SK-MEL-5 (cell line): ENCODE results near the gene KIF21A. TPM values are rescaled to one million over a fixed set of nuclear protein-coding genes. Genes with fewer than 3 reads are reported as not detected.

Experiments
- DNase-seq: peaks from one replicate; pipeline ENCODE4 v3.0.0-alpha.2; 2016; ENCODE audit warnings: low read depth, low spot score
- in situ Hi-C: cut with HindIII; loops from 2 replicates; pipeline ENCODE4 v1.10.0; 2016; ENCODE audit warnings: low sequenced_read_pairs, high pct_unique_total_duplicates, low pct_unique_long_range_greater_than_20kb
- total RNA-seq: library from RNA; depleted of rRNA; stranded (reverse); fragments of >200 nt; shearing (Covaris generic); gene quantifications from 2 replicates; pipeline ENCODE4 v1.2.3, GENCODE V29; 2014

Gene KIF21A
- total RNA-seq, 1 experiment from 2014 or later, result 20.2 TPM

DNA sequence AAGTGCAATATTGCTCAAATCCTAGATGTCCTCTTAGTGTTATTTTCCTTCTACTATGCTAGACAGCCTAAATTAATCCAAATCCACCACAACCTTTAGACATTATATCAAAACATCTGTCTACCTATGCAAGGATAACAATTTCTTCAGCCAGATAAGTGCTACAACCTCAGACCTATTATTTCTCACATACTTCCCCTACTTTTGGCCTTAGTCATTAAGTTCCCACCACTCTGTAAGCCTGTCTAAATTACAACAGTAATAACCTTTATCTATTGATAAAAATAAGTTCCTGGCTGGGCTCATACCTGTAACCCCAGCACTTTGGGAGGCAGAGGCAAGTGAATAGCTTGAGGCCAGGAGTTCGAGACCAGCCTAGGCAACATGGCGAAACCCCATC lies 74.0 kb downstream of the KIF21A start:
- in situ Hi-C loops, result no loop called here
- no peak for DNase-seq

DNA sequence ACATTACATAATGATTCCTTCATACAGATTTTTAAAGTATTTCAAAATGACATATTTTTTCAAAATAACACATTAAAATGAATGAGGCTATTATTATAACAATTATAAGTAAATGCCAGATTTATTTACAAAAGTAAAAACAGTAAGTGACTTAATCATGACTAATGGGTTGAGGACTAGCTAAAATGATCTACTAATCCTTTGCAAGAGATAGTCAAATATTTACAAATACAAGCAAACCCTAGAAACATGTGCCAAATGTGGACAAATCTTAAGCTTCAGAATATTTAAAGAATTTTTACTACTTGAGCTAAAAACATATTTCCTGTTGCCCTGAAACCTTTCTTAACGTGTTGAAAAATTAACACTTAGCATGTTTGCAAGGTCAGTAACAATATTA lies 74.8 kb downstream of the KIF21A start:
- no peak for DNase-seq
- in situ Hi-C loops, result no loop called here

DNA sequence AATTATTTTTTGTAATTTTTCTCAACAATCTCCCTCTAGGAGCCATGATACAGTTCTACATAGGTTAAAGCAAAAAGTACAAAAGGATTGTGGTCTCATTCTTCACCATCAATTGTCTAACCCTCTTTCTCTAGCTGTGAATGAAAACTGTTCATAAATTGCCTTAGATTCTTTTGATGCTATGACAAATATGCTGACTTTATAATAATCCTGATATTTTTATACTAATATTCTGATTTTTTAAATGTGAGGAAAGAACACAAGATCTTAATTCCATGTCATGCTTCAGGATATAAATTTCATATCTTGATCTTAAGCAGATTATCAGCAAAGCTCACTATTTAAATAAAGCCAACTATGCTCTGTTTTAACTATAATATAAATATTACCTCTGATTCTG lies 75.4 kb downstream of the KIF21A start:
- DNase-seq, result no peak
- in situ Hi-C loops, result no loop called here

DNA sequence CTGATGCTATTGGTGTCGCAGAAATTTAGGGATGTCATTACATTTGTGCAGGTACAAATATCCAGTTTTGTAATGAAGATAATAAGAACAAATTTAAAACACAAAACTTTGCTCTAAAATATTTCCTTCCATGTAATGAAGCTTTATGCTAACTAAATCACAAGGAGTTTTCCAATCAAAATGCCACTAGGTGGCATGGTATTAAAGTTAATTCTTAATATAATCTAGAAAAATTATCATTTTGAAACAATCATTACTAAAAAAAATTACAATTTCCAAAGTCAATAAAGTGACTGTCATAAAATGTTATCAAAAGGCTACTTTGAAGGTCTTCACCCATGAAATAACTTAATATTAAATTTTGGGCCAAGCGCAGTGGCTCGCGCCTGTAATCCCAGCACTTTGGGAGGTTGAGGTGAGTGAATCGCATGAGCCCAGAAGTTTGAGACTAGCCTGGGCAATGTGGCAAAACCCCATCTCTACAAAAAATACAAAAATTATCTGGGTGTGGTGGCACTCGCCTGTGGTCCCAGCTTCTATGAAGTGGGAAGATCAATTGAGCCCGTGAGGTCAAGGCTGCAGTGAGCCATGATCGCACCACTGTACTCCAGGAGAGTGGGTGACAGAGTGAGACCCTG lies 77.4 kb downstream of the KIF21A start:
- no peak for DNase-seq
- in situ Hi-C loops, result no loop called here

DNA sequence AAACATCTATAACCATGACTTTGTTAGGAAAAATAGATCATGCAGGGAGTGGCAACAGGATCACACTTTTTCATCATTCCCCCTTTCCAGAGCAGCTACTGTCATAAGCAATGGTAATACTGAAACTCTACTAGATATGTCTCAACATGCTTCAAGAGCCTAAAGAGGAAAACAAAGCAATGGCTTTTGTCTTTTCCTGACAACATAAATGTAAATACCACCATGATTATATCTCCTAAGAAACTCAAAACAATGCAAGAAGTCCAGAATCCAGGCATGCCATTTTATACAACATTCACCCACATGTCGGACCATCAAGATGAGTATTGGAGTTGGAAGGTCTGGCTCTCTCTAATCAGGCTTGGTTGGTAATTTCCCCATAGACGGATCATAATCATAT lies 78.7 kb downstream of the KIF21A start:
- DNase-seq, result no peak
- in situ Hi-C loops, result no loop called here

DNA sequence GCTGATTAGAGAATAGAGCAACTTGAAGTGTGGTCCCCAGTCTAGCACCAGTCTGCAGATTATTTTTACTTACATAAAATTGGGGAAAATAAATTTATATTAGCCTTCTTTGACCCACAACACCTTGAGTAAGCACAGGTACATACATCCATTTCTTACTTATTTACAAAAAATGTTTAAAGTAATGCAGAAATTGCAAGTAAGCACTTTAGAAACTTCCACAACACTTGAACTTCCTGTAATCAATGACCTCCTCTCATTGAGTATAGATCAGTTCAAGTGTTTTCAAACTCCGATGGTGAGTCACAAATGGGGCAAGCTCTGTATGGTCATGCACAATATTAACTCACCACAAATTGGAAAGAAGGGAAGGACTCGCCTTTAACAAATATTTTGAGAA lies 83.3 kb downstream of the KIF21A start:
- DNase-seq, result no peak
- in situ Hi-C loops, result no loop called here

DNA sequence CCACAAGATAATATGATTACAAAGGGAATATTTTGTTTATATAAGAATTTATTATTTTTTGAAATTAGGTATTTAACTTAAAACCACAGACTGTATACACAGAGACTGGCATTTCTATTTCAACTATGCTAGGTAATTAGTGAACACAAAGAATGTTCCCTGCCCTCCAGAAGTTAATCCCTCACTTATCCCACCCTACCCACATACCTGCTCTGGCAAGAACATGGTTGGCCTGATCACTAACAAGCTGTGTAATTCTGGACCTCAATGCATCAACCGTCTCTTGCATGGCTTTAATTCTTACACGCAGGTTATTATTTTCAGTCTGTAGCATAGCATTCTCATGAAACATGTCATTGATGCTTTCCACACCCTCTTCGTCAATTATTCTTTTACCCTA lies 85.9 kb downstream of the KIF21A start:
- in situ Hi-C loops, result no loop called here

DNA sequence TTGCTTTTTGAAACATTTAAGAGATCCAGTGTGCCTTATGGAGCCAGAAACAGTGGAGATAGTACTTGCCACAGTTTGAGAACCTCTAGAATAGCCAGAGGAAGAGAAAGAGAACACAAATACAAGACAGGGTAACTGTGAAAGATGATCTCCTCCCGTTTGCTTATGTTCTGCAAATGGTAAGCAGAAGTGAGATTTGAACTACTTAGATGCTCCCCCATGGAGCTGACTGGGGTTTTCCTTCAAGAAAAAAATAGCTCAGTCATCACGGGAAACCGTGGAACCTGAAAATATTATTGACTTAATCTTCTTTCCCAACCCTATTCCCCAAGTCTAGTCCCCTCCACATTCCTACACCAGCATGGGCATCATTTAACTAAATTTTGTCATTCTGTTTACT lies 87.1 kb downstream of the KIF21A start:
- DNase-seq, result no peak

More for the DNA sequence above, 85.9 kb downstream of the KIF21A start:
- no peak for DNase-seq

DNA sequence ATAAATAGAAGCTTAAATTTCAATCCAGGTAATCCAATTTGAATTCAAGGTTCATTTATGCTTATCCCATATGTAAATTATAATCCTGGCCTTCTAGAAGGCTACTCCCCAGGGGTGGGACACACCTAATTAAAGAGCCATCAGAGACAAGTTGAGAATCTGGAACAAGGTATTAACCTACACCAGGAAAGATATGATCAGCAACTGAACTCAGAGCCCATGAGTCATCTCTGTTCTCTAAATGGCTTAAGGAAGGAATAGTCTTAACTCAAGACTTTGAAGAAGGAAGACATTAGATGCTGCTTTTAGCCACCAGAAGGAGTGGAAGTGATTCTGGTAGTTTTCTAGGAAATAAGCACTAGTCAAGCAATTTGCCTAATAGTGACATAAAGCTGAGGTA lies 88.0 kb downstream of the KIF21A start:
- DNase-seq, result no peak
- in situ Hi-C loops, result no loop called here

More for the DNA sequence above, 87.1 kb downstream of the KIF21A start:
- in situ Hi-C loops, result no loop called here

DNA sequence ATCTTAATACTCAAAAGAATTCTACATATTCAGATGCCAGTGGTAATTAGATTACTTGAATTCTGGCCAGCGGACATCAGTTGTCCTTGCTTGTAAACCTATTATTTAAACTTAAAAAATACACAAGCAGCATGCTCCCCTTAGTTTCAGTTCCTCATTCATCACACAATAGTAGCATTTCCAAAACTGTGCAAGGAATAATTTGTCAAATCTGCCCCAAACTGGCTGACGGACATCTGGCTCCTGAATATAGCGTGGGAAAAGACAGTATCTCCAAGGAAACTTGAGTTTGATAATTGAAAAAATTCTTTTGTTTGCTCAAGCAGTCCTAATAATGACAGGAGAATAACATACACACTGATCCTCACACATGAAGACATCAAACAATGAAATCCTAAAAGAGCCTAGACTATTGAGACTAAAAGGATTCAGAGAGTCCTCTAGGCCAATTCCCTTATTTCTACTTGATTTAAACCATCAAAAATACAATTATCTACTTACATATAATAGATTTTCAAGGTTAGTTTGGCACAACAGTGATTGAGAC lies 90.4 kb downstream of the KIF21A start:
- no peak for DNase-seq
- in situ Hi-C loops, result no loop called here

DNA sequence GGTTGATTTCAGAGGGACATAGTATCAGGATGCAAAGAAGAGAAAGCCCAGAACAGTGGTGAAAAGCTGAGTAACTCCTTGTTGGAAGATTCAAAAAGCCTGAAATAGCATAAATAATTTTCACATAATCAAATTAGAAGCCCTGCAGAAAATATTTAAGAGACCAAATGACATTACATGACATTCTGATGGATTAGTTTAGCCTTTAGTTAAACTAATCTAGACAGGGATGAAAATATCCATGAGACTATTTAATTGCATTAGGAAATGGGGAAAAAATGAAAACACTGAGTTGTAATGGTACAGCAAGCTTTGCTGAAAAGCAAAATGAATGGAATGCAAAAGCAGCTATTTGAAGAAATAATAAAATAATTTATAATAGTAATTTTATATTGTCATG lies 91.8 kb downstream of the KIF21A start:
- DNase-seq, result no peak
- in situ Hi-C loops, result no loop called here

DNA sequence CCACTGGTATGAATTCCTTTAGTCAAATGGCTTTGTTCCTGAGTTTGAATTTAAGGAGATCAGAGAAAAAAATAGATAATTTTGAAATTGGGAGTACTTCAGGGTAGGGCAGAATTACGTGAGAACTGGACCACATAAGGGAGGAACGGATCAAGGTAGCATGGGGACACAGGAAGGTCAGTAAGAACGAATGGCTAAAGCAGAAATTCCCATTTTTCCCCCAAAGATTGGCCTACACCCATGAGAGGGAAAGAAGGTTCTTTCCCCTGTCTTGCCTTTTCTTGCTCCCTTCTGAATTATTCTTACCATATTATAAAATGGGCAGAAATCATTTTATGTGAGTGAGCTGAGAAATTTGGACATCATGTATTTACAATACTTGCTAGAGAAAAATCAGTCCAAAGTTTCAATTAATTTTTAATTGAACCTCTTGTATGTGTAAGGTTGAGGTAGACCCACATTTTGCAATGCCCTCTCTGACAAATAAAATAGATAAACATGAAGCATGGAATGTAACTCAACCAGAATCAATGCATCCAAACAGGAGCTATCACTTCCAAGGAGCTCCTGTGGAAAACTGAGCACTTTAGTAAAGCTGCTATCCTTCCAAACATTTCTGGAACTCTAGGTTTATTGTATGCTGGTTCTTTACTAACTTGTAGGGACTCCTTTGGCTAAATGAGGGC lies 93.8 kb downstream of the KIF21A start:
- in situ Hi-C loops, result no loop called here

DNA sequence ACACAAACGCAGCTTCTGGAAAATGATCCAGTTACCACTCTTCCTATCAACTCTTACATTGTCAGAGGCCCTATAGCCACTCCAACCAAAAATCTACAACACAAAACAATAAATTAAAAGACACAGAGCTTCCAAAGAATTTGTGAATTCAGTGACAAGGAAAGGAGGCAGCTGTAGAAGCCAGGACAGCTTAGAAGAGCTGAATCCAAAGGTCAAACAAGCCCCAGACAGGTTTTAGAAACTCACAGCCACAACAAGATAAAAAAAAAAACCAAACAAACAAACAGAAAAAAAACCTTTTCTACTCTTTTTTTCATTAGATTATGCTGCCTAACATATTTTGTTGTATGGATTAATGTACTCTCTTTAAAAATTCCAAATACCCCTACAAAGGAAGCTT lies 94.4 kb downstream of the KIF21A start:
- in situ Hi-C loops, result no loop called here
- no peak for DNase-seq

More for the DNA sequence above, 93.8 kb downstream of the KIF21A start:
- DNase-seq, result no peak

DNA sequence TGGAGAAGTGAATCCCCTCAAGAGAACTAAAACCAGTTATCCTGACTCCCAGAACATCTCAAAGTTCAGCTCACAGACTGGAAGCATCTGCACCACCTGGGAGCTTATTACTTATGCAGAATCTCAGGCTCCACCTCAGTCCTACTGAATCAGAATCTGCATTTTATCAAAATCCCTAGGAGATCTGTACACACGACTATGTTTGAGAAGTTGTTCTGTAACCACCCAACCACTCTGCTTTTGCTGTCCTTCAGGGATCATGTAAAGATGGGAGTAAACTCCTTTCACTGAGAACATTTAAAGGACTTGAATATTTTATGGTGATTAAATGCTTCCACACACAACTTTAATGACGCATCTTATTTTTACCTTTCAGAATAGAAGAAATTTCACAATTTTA lies 98.0 kb downstream of the KIF21A start:
- in situ Hi-C loops, result no loop called here
- DNase-seq, result no peak

DNA sequence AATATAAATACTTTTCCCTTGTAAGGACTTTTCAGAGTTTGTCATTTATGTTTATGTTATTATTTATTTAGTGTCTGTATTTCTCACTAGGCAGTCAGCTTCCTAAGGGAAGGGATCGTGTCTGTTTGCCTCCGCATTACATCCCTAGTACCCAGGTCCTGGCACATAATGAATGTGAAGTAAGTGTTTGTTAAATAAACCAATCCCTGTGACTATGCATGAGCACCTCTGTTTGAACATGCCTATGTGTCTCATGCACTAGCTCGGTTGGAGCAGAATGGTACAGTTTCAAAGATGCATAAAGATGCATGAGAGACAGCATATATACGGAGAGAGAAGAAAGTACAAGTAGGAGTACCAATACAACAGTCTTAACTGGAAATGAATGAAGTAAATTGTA lies 99.3 kb downstream of the KIF21A start:
- in situ Hi-C loops, result no loop called here
- DNase-seq, result no peak

DNA sequence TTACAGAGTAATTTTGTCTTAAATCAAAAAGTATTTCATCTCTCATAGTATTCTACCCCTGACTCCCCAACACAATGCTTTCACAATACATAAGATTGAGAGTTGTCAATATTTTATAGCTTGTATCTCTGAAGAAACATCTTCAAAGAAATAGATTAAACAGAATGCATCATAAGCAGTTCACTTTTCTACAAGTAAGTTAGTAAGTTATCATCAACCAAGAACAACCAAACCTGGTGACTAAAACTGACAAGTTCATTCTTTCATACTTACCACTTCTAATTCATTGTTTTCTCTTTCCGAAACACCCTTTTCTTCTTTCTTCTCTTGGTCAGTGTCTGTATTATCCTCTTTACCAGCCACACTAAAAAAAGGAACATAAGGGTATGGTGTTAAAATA lies 101.2 kb downstream of the KIF21A start:
- in situ Hi-C loops, result no loop called here
- no peak for DNase-seq

DNA sequence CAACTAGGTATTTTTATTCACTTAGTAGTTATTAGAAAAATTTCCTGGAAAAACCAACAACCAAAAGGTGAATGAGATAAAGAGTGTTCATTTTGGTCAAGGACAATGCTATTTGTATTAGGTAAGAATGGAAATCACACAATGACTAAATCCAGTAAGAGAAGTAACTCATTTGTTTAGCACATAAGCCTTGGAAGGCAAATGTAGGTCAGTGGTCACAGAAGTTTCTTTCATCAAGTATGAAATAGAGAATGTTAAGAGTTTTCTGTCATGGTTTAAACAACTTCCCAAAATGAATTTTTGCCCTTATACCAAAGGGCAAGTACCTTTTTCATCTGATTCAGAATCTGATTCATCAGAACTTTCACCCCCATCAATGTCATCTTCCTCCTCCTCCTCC lies 101.7 kb downstream of the KIF21A start:
- in situ Hi-C loops, result no loop called here
- DNase-seq, result no peak

DNA sequence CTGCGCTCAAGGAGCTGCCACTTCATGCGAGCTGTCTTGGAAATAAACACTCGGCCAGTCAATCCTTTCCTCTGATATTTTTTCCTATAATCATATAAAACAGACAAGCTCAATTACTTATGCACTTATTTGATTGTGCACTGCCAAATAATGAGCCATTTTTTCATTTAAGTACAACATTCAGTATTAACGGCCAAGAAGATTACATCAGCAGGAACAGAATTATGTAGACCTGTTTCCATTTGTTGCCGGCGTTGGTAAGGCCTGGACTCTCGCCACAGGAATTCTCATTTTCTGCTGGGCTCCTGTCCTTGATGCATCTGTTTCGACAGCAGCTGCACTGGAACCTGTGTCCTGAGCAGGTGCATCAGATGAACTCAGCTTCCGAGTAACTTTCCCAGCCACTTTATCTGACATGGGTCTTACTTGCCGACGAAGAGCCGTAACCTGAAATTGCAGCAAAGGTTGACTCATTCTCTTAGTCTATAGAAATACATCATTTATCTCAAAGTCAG lies 110.2 kb downstream of the KIF21A start:
- no peak for DNase-seq
- in situ Hi-C loops, result no loop called here
